Measurements from ENCODE around the gene GAD2.

GAD2 gene

DNA sequence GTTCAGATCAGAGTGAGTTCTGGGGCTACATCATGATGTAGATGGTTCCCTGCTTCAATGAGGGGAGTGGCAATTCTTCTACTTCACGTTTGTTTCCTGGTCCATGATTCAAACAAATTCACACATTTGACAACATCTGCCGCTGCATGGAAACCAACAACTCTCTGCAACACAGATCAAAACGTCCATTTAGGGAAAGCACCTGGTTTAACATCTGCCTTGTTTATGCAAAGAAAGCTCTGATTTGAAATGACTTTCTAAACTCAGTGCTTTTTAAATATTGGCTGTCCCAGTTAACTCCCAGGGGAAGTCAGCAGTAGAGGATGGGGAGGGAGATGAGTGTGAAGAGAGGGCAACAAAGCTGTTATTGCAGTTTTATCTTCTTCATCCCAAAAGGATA is 93.8 kb downstream of the GAD2 start:
- TF ChIP-seq, protein P1, sequence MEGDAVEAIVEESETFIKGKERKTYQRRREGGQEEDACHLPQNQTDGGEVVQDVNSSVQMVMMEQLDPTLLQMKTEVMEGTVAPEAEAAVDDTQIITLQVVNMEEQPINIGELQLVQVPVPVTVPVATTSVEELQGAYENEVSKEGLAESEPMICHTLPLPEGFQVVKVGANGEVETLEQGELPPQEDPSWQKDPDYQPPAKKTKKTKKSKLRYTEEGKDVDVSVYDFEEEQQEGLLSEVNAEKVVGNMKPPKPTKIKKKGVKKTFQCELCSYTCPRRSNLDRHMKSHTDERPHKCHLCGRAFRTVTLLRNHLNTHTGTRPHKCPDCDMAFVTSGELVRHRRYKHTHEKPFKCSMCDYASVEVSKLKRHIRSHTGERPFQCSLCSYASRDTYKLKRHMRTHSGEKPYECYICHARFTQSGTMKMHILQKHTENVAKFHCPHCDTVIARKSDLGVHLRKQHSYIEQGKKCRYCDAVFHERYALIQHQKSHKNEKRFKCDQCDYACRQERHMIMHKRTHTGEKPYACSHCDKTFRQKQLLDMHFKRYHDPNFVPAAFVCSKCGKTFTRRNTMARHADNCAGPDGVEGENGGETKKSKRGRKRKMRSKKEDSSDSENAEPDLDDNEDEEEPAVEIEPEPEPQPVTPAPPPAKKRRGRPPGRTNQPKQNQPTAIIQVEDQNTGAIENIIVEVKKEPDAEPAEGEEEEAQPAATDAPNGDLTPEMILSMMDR (IDR thresholded peaks at IDR 0.05; ENCODE audit: low read depth, low read length) = no peak
- H3K4me3 ChIP-seq (ENCODE audit: low read depth, low read length) = no peak overlapping the region

DNA sequence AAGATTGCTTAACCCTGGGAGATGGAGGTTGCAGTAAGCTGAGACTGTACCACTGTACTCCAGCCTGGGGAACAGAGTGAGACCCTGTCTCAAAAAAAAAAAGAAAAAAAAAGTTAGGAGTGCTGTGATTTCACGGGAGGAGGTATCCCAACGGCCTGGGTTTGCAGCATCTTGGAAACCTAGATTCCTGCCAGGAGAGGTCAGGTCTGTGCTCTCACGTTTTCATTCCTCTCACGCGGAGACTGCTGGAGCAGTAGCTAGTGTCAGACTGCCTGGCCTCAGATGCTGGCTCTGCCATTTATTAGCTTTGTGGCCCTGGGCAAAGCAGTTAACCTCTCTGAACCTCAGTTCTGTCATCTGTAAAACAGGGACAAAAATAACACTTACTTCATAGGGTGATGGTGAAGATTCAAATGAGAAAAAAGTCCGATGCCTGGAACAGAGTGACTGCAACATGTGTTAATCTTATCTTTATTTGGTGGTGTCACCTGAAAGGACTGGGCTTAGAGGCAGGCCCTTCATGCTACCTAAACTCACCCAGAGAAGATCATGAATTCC is 94.9 kb downstream of the GAD2 start:
- H3K4me3 ChIP-seq (ENCODE audit: low read depth, low read length) = no peak overlapping the region
- TF ChIP-seq, protein P1 (IDR thresholded peaks at IDR 0.05; ENCODE audit: low read depth, low read length) = no peak

DNA sequence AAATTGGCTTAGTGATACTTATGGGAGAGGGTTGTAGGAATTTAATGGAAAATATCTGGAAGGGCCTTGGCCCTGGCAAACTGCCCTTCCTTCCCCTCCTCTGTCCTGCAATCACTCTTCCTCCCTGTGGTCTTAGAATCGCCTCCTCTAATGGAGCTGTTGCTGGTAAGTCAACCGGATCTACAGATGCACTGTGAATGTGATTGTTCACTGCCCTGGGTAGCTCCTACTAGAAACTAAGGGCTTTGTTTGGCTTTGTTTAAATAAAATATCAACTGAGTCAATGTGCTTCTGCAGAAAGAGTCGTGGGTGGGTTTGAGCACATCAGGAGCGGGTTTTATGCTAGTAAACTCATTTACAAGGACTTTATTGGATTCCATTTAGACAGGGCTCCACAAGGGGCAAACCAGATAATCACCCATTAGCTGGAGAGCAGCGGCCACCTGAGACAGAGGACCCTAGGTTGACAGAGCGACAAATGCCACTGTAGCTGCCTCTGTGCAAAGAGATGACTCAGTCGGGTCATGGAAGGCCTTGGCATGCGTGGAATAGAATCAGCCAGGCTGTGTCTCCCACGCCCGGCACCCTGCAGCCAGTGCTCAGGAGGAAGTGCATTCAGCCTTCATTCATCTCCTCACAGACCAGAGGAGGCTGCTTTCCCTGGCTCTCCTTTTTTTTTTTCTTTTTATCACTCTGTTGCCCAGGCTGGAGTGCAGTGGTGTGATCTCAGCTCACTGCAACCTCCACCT is 97.9 kb downstream of the GAD2 start:
- H3K4me3 ChIP-seq (ENCODE audit: low read depth, low read length) = no peak overlapping the region
- TF ChIP-seq, protein P1 (IDR thresholded peaks at IDR 0.05; ENCODE audit: low read depth, low read length) = no peak

DNA sequence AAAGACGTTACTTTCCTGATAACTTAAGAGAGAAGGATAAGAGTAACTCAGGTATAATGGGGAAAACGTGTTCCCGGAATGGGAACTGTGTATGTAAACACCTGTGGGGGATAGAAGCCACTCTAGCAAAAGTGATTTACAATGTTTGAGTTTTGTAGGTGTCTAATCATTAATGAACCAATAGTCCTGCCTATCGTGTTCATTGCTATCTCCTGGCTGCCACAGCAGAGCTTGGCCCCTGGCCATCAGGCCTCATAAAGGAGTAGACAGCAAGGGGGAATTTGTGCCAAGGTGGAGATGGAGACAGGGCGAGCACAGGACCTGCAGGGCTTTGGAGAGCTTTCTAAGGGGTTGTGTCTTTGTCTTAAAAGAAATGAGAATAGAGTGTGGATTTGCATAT is 102.1 kb downstream of the GAD2 start:
- no peak overlapping the region for H3K4me3 ChIP-seq (ENCODE audit: low read depth, low read length)
- TF ChIP-seq, protein P1 (IDR thresholded peaks at IDR 0.05; ENCODE audit: low read depth, low read length) = no peak

DNA sequence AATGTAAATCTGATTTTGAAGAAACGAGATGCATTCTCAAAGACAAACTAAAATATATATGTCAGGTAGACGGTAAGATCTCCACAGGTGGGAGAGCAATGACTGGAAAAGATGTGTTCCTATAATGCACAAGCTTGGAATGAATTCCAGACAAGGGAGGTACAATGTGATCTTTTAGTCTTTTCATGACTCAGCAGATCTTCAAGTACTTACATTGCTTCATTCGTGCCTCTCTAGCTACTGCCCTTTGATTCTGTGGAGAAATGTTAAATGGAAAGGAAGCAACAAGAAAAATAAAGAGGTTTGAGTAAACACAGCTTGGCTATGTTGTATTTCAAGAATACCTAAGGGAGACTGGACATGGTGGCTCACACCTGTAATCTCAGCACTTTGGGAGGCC is 106.6 kb downstream of the GAD2 start:
- TF ChIP-seq, protein P1 (IDR thresholded peaks at IDR 0.05; ENCODE audit: low read depth, low read length) = no peak
- H3K4me3 ChIP-seq (ENCODE audit: low read depth, low read length) = no peak overlapping the region

DNA sequence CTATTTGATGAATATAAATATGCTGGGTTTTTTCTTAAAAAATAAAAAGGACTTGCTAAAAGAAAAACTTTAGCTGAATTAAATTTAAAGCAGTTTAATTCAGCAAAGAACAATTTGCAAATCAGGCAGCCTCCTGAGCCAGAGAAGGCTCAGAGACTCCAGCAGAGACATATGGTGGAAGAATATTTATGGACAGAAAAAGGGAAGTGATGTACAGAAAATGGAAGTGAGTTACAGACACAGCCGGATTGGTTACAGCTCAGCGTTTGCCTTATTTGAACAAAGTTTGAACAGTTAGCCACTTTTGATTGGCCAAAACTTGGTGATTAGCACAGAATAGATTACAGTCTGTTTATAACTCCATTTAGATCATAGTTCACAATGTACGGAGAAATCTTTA is 110.3 kb downstream of the GAD2 start:
- TF ChIP-seq, protein P1 (IDR thresholded peaks at IDR 0.05; ENCODE audit: low read depth, low read length) = no peak
- no peak overlapping the region for H3K4me3 ChIP-seq (ENCODE audit: low read depth, low read length)

DNA sequence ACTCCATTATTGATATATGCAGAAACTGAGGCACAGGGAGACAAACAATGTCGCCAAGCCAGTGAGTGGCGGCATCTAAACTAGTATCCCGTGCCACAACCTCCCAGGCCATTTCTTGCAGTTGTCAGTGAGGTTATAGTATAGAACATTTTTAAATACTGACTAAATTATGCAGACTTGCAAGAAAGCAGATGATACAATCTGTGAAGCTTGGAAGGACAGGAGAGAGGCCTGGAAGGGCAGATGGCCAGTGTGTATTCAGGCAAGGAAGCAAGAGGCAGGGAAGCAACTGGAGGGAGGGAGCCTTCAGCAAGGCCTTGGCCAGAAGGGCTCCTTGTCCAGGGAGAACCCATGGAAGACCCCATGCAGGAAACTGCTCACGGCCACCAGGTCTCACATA is 111.2 kb downstream of the GAD2 start:
- TF ChIP-seq, protein P1 (IDR thresholded peaks at IDR 0.05; ENCODE audit: low read depth, low read length) = no peak

More for the DNA sequence above, 111.2 kb downstream of the GAD2 start:
- no peak overlapping the region for H3K4me3 ChIP-seq (ENCODE audit: low read depth, low read length)

Measured in WI38 (cell line).